ENCODE measurements around the gene PRKAG1.

The PRKAG1 gene

GRCh38 chr12:48995086-48995879, 23.3 kb downstream of the PRKAG1 start (continued):
- no peak for TF ChIP-seq ZBTB10 (tag by site-specific recombination; IDR thresholded peaks at IDR 0.05)
- no peak for TF ChIP-seq PRDM1 (tag by site-specific recombination; IDR thresholded peaks at IDR 0.05)
- no peak for TF ChIP-seq MEIS1 (CRISPR knock-in tag; IDR thresholded peaks at IDR 0.05; ENCODE audit: borderline replicate concordance)
- no peak for TF ChIP-seq OVOL3 (tag by site-specific recombination; IDR thresholded peaks at IDR 0.05)
- TF ChIP-seq ZNF146 (tag by site-specific recombination; IDR thresholded peaks at IDR 0.05) = no peak
- peak; percentile 90 for TF ChIP-seq PRDM10 (tag by site-specific recombination; IDR thresholded peaks at IDR 0.05)
- no peak for TF ChIP-seq SCRT2 (tag by site-specific recombination; IDR thresholded peaks at IDR 0.05)
- TF ChIP-seq PRDM2 (tag by site-specific recombination; IDR thresholded peaks at IDR 0.05; ENCODE audit: borderline replicate concordance) = no peak
- TF ChIP-seq ZNF785 (tag by site-specific recombination; IDR thresholded peaks at IDR 0.05) = no peak
- no peak for TF ChIP-seq KLF7 (tag by site-specific recombination; IDR thresholded peaks at IDR 0.05; ENCODE audit: borderline replicate concordance)
- no peak for TF ChIP-seq KLF16 (tag by site-specific recombination; IDR thresholded peaks at IDR 0.05)
- peak; percentile 55; the same call in 1 of the 2 replicates for TF ChIP-seq GLIS1 (tag by site-specific recombination; IDR thresholded peaks at IDR 0.05)
- no peak for TF ChIP-seq ZNF132 (tag by site-specific recombination; IDR thresholded peaks at IDR 0.05; ENCODE audit: borderline replicate concordance)
- no peak for TF ChIP-seq ZNF677 (tag by site-specific recombination; IDR thresholded peaks at IDR 0.05)
- TF ChIP-seq WT1 (tag by site-specific recombination; IDR thresholded peaks at IDR 0.05) = no peak
- TF ChIP-seq ZNF324 (tag by site-specific recombination; IDR thresholded peaks at IDR 0.05) = no peak
- 0 out of 2 replicates have a peak, but pooled peaks have one; percentile 40 for TF ChIP-seq ZNF580 (tag by site-specific recombination; IDR thresholded peaks at IDR 0.05)
- no peak for TF ChIP-seq ZNF426 (tag by site-specific recombination; IDR thresholded peaks at IDR 0.05)
- no peak for TF ChIP-seq ZBTB48 (tag by site-specific recombination; IDR thresholded peaks at IDR 0.05)
- TF ChIP-seq ZNF843 (tag by site-specific recombination; IDR thresholded peaks at IDR 0.05) = no peak
- peak; percentile 68 for TF ChIP-seq CTCF (tag by site-specific recombination; IDR thresholded peaks at IDR 0.05)
- peak; percentile 91 for TF ChIP-seq IKZF3 (tag by site-specific recombination; IDR thresholded peaks at IDR 0.05)
- TF ChIP-seq ZXDB (tag by site-specific recombination; IDR thresholded peaks at IDR 0.05) = no peak

All from HEK293 (cell line).